K562 (cell line): ENCODE measurements around the gene TMPRSS5. TPM values are rescaled to one million over a fixed set of nuclear protein-coding genes. Genes with fewer than 3 reads are reported as not detected.
A peak's percentile ranks its signal among the peaks of the same experiment; 100 is the strongest.

Experiments used
- ERF ChIP-seq: fragments of 450-650 bp; formaldehyde crosslinking; IDR thresholded peaks from 2 replicates; pipeline ENCODE4 v1.4.0; 2020; ENCODE audit warnings: mild to moderate bottlenecking, mixed read lengths
- HDAC8 ChIP-seq: fragments of 450-650 bp; IDR thresholded peaks from 2 replicates; pipeline ENCODE4 v1.6.1; 2016; ENCODE audit warnings: mild to moderate bottlenecking, missing genetic modification characterization, moderate library complexity, missing compliant biosample characterization
- JUND ChIP-seq, 2 experiments: IDR thresholded peaks; 2 replicates in 1 of 2; 3 replicates in 1 of 2; pipeline ENCODE4 v1.6.1; 2011; ENCODE audit warnings: borderline replicate concordance in 2 of 2, low read depth in 2 of 2, low read length in 2 of 2, improper control_type of control experiment in 1 of 2, missing biosample characterization in 1 of 2, missing genetic modification characterization in 1 of 2, missing genetic modification reagents in 1 of 2
- KDM4B ChIP-seq, 2 experiments: fragments of 450-650 bp in 1 of 2; sonication (generic) in 1 of 2; IDR thresholded peaks; 2 replicates each; pipeline ENCODE4 v1.6.1; 2016 to 2017; ENCODE audit warnings: borderline replicate concordance in 2 of 2, antibody characterized with exemption in 1 of 2, low read depth in 1 of 2, mild to moderate bottlenecking in 1 of 2
- MTA3 ChIP-seq: fragments of 450-650 bp; formaldehyde crosslinking; IDR thresholded peaks from 2 replicates; pipeline ENCODE4 v1.6.1; 2017; ENCODE audit warnings: mild to moderate bottlenecking, borderline replicate concordance
- NFE2 ChIP-seq: IDR thresholded peaks from 2 replicates; pipeline ENCODE4 v1.6.1; 2014; ENCODE audit warnings: antibody characterized with exemption, low read depth
- RCOR1 ChIP-seq, 2 experiments: IDR thresholded peaks; 2 replicates each; pipeline ENCODE4 v1.6.1; 2012; ENCODE audit warnings: low read depth in 2 of 2, low read length in 2 of 2, borderline replicate concordance in 1 of 2, improper control_type of control experiment in 1 of 2
- SIRT6 ChIP-seq: IDR thresholded peaks from one replicate; pipeline ENCODE4 v1.6.1; 2012; ENCODE audit warnings: low read depth, mild to moderate bottlenecking, control low read depth, inconsistent platforms, low read length, moderate library complexity
- SMAD4 ChIP-seq: fragments of 250-450 bp; sonication (Bioruptor Pico); conservative IDR thresholded peaks from 2 replicates; pipeline ENCODE4 v1.8.0; 2021; ENCODE audit warnings: inconsistent platforms, mild to moderate bottlenecking, moderate library complexity
- ZNF224 ChIP-seq: sonication (generic); formaldehyde crosslinking; IDR thresholded peaks from 2 replicates; pipeline ENCODE4 v1.8.0; 2022; ENCODE audit warnings: mild to moderate bottlenecking, missing genetic modification reagents
- ZNF589 ChIP-seq: fragments of 200-800 bp; sonication (Bioruptor generic); IDR thresholded peaks from 2 replicates; pipeline ENCODE4 v1.6.1; 2016; ENCODE audit warnings: low read depth, missing genetic modification characterization, missing compliant biosample characterization
- polyA plus RNA-seq, 8 experiments: library from polyadenylated mRNA; depleted of rRNA in 4 of 8; stranded (reverse) in 5 of 8; unstranded in 3 of 8; fragments of >200 nt; fragmentation: Nextera tagmentation in 2 of 8; fragmentation: Illumina TruSeq in 1 of 8; extraction: Ambion mirVana in 2 of 8; extraction: Trizol in 1 of 8; gene quantifications; 2 replicates each; pipeline versions ENCODE4 v1.2.1 to v1.2.3, GENCODE V29; 2011 to 2014; ENCODE audit warnings: inconsistent platforms in 1 of 8, missing spikeins in 1 of 8
- total RNA-seq, 7 experiments: library from RNA; depleted of rRNA in 6 of 7; stranded (reverse); fragments of >200 nt in 6 of 7; fragmentation: Illumina TruSeq in 2 of 7; extraction: Trizol in 2 of 7; gene quantifications; 2 replicates each; pipeline versions ENCODE4 v1.2.1 to v1.2.3, GENCODE V29; 2011 to 2021; ENCODE audit warnings: low replicate concordance in 1 of 7
- TF ChIP-seq, protein P1 (sequence below): fragments of 450-650 bp; IDR thresholded peaks from 2 replicates; pipeline ENCODE4 v1.6.1; 2017; ENCODE audit warnings: antibody characterized with exemption, mild to moderate bottlenecking
- TF ChIP-seq, protein P2 (sequence below): sonication (generic); formaldehyde crosslinking; IDR thresholded peaks from 2 replicates; pipeline ENCODE4 v1.8.1; 2023; ENCODE audit warnings: mild to moderate bottlenecking, missing genetic modification reagents
- TF ChIP-seq, protein P3 (sequence below): fragments of 450-650 bp; IDR thresholded peaks from 2 replicates; pipeline ENCODE4 v1.6.1; 2014; ENCODE audit warnings: low read depth, mild to moderate bottlenecking, moderate library complexity, borderline replicate concordance
- TF ChIP-seq, protein P4 (sequence below): fragments of 250-450 bp; sonication (Bioruptor Pico); IDR thresholded peaks from 2 replicates; pipeline ENCODE4 v1.8.0; 2022; ENCODE audit warnings: inconsistent platforms

TMPRSS5 gene
- total and polyA plus RNA-seq, 9 of the 15 experiments (the other 6 are each of a cell fraction or from before 2014, with no cell fraction given), result 0.07 to 0.49 (median 0.17) TPM; not detected in 1

DNA sequence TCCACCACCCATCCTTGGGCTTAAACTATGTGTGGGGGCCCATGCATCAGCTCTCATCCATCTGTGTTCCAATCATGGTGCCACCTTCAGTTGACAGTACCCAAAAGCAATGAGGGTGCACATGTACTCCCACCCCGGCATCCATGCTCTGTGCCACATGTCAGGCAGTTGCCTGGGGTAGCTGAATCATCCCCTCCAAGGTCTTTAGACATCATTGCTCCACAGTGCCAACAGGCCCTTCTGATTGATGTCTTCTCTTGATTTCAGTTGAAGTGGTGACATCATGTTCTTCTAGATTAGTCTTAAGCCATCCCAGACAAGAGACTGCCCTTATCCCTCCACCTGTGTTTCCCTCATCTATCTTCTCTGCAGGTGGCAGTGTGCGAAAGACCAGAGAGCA lies 42.5 kb downstream of the TMPRSS5 start (continued):
- TF ChIP-seq, protein P1, sequence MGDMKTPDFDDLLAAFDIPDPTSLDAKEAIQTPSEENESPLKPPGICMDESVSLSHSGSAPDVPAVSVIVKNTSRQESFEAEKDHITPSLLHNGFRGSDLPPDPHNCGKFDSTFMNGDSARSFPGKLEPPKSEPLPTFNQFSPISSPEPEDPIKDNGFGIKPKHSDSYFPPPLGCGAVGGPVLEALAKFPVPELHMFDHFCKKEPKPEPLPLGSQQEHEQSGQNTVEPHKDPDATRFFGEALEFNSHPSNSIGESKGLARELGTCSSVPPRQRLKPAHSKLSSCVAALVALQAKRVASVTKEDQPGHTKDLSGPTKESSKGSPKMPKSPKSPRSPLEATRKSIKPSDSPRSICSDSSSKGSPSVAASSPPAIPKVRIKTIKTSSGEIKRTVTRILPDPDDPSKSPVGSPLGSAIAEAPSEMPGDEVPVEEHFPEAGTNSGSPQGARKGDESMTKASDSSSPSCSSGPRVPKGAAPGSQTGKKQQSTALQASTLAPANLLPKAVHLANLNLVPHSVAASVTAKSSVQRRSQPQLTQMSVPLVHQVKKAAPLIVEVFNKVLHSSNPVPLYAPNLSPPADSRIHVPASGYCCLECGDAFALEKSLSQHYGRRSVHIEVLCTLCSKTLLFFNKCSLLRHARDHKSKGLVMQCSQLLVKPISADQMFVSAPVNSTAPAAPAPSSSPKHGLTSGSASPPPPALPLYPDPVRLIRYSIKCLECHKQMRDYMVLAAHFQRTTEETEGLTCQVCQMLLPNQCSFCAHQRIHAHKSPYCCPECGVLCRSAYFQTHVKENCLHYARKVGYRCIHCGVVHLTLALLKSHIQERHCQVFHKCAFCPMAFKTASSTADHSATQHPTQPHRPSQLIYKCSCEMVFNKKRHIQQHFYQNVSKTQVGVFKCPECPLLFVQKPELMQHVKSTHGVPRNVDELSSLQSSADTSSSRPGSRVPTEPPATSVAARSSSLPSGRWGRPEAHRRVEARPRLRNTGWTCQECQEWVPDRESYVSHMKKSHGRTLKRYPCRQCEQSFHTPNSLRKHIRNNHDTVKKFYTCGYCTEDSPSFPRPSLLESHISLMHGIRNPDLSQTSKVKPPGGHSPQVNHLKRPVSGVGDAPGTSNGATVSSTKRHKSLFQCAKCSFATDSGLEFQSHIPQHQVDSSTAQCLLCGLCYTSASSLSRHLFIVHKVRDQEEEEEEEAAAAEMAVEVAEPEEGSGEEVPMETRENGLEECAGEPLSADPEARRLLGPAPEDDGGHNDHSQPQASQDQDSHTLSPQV, result peak; percentile 63; the same call in 1 of the 2 replicates
- 0 out of 2 replicates have a peak, but pooled peaks have one; percentile 12 for TF ChIP-seq MTA3
- TF ChIP-seq ZNF224, result no peak
- TF ChIP-seq ERF, result no peak
- TF ChIP-seq ZNF589 (CRISPR knock-in tag), result peak; percentile 88
- TF ChIP-seq RCOR1 (IDR thresholded peaks at IDR 0.05; ENCODE audit: borderline replicate concordance in 1 of 2, low read depth in 2 of 2, low read length in 2 of 2), result no peak
- no peak for TF ChIP-seq KDM4B (IDR thresholded peaks at IDR 0.05; ENCODE audit: borderline replicate concordance in 2 of 2, low read depth in 1 of 2)
- TF ChIP-seq, protein P2, sequence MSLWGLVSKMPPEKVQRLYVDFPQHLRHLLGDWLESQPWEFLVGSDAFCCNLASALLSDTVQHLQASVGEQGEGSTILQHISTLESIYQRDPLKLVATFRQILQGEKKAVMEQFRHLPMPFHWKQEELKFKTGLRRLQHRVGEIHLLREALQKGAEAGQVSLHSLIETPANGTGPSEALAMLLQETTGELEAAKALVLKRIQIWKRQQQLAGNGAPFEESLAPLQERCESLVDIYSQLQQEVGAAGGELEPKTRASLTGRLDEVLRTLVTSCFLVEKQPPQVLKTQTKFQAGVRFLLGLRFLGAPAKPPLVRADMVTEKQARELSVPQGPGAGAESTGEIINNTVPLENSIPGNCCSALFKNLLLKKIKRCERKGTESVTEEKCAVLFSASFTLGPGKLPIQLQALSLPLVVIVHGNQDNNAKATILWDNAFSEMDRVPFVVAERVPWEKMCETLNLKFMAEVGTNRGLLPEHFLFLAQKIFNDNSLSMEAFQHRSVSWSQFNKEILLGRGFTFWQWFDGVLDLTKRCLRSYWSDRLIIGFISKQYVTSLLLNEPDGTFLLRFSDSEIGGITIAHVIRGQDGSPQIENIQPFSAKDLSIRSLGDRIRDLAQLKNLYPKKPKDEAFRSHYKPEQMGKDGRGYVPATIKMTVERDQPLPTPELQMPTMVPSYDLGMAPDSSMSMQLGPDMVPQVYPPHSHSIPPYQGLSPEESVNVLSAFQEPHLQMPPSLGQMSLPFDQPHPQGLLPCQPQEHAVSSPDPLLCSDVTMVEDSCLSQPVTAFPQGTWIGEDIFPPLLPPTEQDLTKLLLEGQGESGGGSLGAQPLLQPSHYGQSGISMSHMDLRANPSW (CRISPR knock-in tag), result no peak
- TF ChIP-seq JUND (IDR thresholded peaks at IDR 0.05; ENCODE audit: borderline replicate concordance, low read depth, low read length), result peak; percentile 60; the same call in 1 of the 2 replicates
- peak; percentile 6; the same call in 1 of the 3 replicates for TF ChIP-seq JUND (tag; IDR thresholded peaks at IDR 0.05; ENCODE audit: borderline replicate concordance, low read depth, low read length)
- TF ChIP-seq, protein P3, sequence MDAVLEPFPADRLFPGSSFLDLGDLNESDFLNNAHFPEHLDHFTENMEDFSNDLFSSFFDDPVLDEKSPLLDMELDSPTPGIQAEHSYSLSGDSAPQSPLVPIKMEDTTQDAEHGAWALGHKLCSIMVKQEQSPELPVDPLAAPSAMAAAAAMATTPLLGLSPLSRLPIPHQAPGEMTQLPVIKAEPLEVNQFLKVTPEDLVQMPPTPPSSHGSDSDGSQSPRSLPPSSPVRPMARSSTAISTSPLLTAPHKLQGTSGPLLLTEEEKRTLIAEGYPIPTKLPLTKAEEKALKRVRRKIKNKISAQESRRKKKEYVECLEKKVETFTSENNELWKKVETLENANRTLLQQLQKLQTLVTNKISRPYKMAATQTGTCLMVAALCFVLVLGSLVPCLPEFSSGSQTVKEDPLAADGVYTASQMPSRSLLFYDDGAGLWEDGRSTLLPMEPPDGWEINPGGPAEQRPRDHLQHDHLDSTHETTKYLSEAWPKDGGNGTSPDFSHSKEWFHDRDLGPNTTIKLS, result no peak; the same call in 1 of the 2 replicates
- no peak for TF ChIP-seq SIRT6
- TF ChIP-seq SMAD4, result peak; percentile 79
- TF ChIP-seq, protein P4, sequence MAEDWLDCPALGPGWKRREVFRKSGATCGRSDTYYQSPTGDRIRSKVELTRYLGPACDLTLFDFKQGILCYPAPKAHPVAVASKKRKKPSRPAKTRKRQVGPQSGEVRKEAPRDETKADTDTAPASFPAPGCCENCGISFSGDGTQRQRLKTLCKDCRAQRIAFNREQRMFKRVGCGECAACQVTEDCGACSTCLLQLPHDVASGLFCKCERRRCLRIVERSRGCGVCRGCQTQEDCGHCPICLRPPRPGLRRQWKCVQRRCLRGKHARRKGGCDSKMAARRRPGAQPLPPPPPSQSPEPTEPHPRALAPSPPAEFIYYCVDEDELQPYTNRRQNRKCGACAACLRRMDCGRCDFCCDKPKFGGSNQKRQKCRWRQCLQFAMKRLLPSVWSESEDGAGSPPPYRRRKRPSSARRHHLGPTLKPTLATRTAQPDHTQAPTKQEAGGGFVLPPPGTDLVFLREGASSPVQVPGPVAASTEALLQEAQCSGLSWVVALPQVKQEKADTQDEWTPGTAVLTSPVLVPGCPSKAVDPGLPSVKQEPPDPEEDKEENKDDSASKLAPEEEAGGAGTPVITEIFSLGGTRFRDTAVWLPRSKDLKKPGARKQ (CRISPR knock-in tag), result 0 out of 2 replicates have a peak, but pooled peaks have one; percentile 37
- TF ChIP-seq NFE2, result peak; percentile 45
- peak; percentile 82 for TF ChIP-seq HDAC8 (tag)
